NT2/D1 (cell line): ENCODE data around the gene MAPK11.

Experiments used
- DNase-seq: peaks from one replicate; pipeline ENCODE4 v3.0.0-alpha.2; 2011; ENCODE audit warnings: low read depth, low spot score
- H3K27me3 ChIP-seq: 2 replicates; pipeline ENCODE4 v1.6.0; 2011; ENCODE audit warnings: mild to moderate bottlenecking; ENCODE audit not compliant: insufficient read length, insufficient read depth
- H3K36me3 ChIP-seq: 2 replicates; pipeline ENCODE4 v1.6.1; 2011; ENCODE audit warnings: mild to moderate bottlenecking, low read length, mixed read lengths; ENCODE audit not compliant: insufficient read depth, insufficient read length
- H3K4me1 ChIP-seq: 2 replicates; pipeline ENCODE4 v1.5.1; 2011; ENCODE audit not compliant: insufficient read depth, insufficient read length
- H3K4me3 ChIP-seq: 2 replicates; pipeline ENCODE4 v1.5.1; 2011; ENCODE audit warnings: low read depth; ENCODE audit not compliant: insufficient read length
- H3K9ac ChIP-seq: 2 replicates; pipeline ENCODE4 v1.6.0; 2011; ENCODE audit warnings: low read depth; ENCODE audit not compliant: insufficient read length
- H3K9me3 ChIP-seq: 2 replicates; pipeline ENCODE4 v1.5.1; 2011; ENCODE audit warnings: mild to moderate bottlenecking, low read length; ENCODE audit not compliant: insufficient read depth
- SUZ12 ChIP-seq: IDR thresholded peaks from 2 replicates; pipeline ENCODE4 v1.6.1; 2011; ENCODE audit not compliant: insufficient read length, insufficient read depth; ENCODE audit errors: extremely low read depth
- YY1 ChIP-seq: IDR thresholded peaks from 2 replicates; pipeline ENCODE4 v1.6.1; 2011; ENCODE audit not compliant: insufficient read length, insufficient read depth
- ZNF274 ChIP-seq: IDR thresholded peaks from 2 replicates; pipeline ENCODE4 v1.6.1; 2011; ENCODE audit warnings: mild to moderate bottlenecking, low read depth, low read length

The MAPK11 gene

GRCh38 chr22:50280022-50280707 is 10.0 kb upstream of the MAPK11 start:
- Histone ChIP-seq H3K4me1 (no peaks in the 10 kb centered on the region), H3K9me3 (peaks cover 11% of the 10 kb centered on the region; the same call in 1 of the 2 replicates), H3K27me3 (no peaks in the 10 kb centered on the region), H3K4me3 (no peak overlapping the region), H3K9ac (no peak overlapping the region), H3K36me3 (peaks cover 82% of the 10 kb centered on the region)
- no peak for TF ChIP-seq SUZ12
- no peak for TF ChIP-seq YY1
- TF ChIP-seq ZNF274: no peak
- DNase-seq: no peak

- H3K27me3 ChIP-seq: no peaks in the 10 kb centered on the region
- no peaks in the 10 kb centered on the region for H3K4me1 ChIP-seq
- no peak overlapping the region for H3K4me3 ChIP-seq
- no peak overlapping the region for H3K9ac ChIP-seq
- DNase-seq: no peak
- H3K9me3 ChIP-seq: peaks cover 11% of the 10 kb centered on the region; the same call in 1 of the 2 replicates
- TF ChIP-seq SUZ12 (no peak), YY1 (no peak), ZNF274 (no peak)
- peaks cover 81% of the 10 kb centered on the region for H3K36me3 ChIP-seq
These were observed 8.9 kb upstream of the MAPK11 start for GRCh38 chr22:50278956-50279619.

- TF ChIP-seq YY1 (no peak), ZNF274 (no peak), SUZ12 (no peak)
- DNase-seq: no peak
- no peaks in the 10 kb centered on the region for H3K4me1 ChIP-seq
- H3K9ac ChIP-seq: no peak overlapping the region
- peaks cover 11% of the 10 kb centered on the region; the same call in 1 of the 2 replicates for H3K9me3 ChIP-seq
- H3K27me3 ChIP-seq: no peaks in the 10 kb centered on the region
- peaks cover 81% of the 10 kb centered on the region for H3K36me3 ChIP-seq
- no peak overlapping the region for H3K4me3 ChIP-seq
These were observed 8.3 kb upstream of the MAPK11 start for GRCh38 chr22:50278461-50278860.

- Histone ChIP-seq H3K27me3 (no peaks in the 10 kb centered on the region), H3K9me3 (peaks cover 11% of the 10 kb centered on the region; the same call in 1 of the 2 replicates), H3K4me3 (no peak overlapping the region), H3K9ac (no peak overlapping the region), H3K36me3 (peaks cover 77% of the 10 kb centered on the region), H3K4me1 (peaks cover 3% of the 10 kb centered on the region)
- TF ChIP-seq SUZ12 (no peak), ZNF274 (no peak), YY1 (no peak)
- no peak for DNase-seq
These were observed 7.6 kb upstream of the MAPK11 start for GRCh38 chr22:50277761-50278160.

GRCh38 chr22:50276143-50276542 is 6.0 kb upstream of the MAPK11 start:
- H3K9me3 ChIP-seq: peaks cover 11% of the 10 kb centered on the region; the same call in 1 of the 2 replicates
- TF ChIP-seq YY1: no peak
- no peak for TF ChIP-seq ZNF274
- TF ChIP-seq SUZ12: no peak
- no peak for DNase-seq

GRCh38 chr22:50275181-50276055 is 5.2 kb upstream of the MAPK11 start:
- DNase-seq: no peak
- H3K36me3 ChIP-seq: peaks cover 59% of the 10 kb centered on the region
- peaks cover 11% of the 10 kb centered on the region; the same call in 1 of the 2 replicates for H3K9me3 ChIP-seq
- H3K4me3 ChIP-seq: no peak overlapping the region
- H3K9ac ChIP-seq: no peak overlapping the region
- H3K27me3 ChIP-seq: peaks cover 9% of the 10 kb centered on the region
- TF ChIP-seq ZNF274: no peak
- TF ChIP-seq YY1: no peak
- no peak for TF ChIP-seq SUZ12
- peaks cover 7% of the 10 kb centered on the region for H3K4me1 ChIP-seq

More at GRCh38 chr22:50276143-50276542, 6.0 kb upstream of the MAPK11 start:
- H3K4me3 ChIP-seq: no peak overlapping the region
- peaks cover 2% of the 10 kb centered on the region for H3K27me3 ChIP-seq
- H3K9ac ChIP-seq: no peak overlapping the region
- peaks cover 7% of the 10 kb centered on the region for H3K4me1 ChIP-seq
- H3K36me3 ChIP-seq: peaks cover 65% of the 10 kb centered on the region

- peaks cover 7% of the 10 kb centered on the region for H3K4me1 ChIP-seq
- H3K9ac ChIP-seq: no peak overlapping the region
- H3K9me3 ChIP-seq: peaks cover 11% of the 10 kb centered on the region; the same call in 1 of the 2 replicates
- peaks cover 53% of the 10 kb centered on the region for H3K36me3 ChIP-seq
- no peak overlapping the region for H3K4me3 ChIP-seq
- DNase-seq: no peak
- peaks cover 11% of the 10 kb centered on the region for H3K27me3 ChIP-seq
- TF ChIP-seq SUZ12 (no peak), ZNF274 (no peak), YY1 (no peak)
These were observed 4.6 kb upstream of the MAPK11 start for GRCh38 chr22:50274771-50275170.
